ENCODE results near the gene ATR.

GRCh38 chr3:142536519-142536918 is 42.0 kb downstream of the ATR start:
- TF ChIP-seq CTCF (conservative IDR thresholded peaks at IDR 0.05) (no peak), EZH2 (IDR thresholded peaks at IDR 0.05; ENCODE audit: low read depth) (no peak)

Data from PC-9 (cell line).